SKM-1 (cell line): ENCODE data around the gene CCDC69.
A peak's percentile ranks its signal among the peaks of the same experiment; 100 is the strongest.
"Not testable (repeated sequence)": the region's sequence is repeated elsewhere in the genome, so short reads cannot be mapped to it uniquely, and the experiment has no call there.

Experiments
- DNase-seq: peaks from one replicate; lab custom pipeline; 2025; ENCODE audit not compliant: unreplicated experiment; lab: John Stamatoyannopoulos, UW

Gene CCDC69

DNA sequence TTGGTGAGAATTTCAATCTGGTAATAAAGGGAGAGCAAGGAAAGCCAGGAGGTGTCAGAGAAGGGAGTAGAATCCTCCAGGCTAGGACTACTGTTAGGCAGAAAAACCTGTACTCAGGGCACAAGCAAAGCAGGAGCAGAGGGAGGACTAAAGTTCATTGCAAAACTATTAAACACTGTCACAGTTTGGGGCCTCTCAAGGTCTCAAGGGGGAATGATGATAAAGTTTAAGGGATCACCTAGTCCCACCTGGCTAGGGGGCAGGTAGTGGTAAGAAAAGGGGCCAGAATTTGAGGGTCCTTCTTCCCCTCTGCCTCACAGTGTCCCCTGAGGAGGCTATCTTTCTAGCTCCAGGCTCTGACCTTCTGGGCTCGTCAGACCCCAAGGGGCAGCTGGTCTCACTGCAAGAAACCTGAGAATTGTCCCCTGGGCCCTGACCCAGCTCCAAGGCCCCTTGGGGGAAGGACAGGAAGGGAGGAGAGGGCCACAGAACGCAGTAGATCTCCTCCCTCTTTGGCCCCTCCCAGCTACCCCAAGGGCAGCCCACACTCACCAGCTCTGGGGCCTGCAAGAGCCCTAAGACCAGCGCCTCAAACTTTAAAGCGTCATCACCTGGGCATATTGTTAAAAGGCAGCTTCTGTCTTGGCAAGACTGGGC, 974 bp downstream of the CCDC69 start:
- DNase-seq: no peak

DNA sequence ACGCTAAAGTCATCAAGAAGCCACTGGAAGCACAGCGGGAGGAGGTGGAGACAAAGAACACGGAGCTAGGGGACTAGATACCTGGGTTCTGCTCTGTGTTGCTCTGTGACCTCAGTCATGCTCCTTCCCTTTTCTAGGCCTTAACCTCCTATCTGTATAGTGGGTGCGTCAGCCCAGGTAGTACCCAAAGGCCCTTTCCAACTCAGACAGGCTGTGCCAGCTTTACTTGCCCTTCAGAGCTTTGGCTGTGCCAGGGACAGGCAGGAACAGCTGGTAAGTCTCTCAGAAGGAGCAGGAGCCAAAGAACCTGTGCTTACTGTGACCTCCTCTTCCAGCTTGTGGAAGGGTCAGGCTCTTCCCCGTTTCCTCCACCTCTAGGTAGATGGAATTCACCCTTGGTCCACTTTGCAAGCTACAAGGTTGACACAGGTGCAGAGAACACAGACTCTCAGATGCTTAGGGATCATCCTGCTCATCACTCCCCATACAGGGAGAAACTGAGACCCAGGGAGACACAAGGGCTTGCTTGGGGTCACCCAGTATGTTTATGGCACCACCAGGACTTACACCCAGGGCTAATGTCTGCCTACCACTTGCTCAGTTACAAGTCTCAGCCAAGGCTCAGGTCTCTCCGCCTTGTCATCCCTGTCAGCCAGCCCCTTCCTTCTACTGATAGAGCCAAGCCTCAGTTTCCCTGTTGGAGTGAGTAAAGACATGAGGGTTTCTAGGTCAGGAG, 1.7 kb downstream of the CCDC69 start:
- no peak for DNase-seq

DNA sequence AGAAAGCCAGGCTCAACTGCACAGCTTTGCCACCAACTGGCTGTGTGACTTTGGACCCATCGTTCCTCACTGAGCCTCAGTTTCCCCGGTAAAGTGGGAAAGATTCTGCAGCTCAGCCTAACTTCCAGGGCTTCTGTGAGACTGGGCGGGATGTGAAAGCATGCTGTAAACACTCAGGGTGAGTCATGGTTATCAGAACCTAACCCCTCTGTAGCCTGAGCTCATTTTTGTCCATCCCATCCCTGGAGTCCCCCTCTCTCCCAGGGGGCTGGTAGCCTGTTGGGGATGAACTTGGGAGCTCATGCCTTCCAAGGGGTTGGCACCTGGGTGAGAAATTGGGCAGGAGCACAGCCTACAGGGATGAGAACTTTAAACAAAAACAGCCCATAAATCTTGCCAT, 2.3 kb downstream of the CCDC69 start:
- no peak for DNase-seq

DNA sequence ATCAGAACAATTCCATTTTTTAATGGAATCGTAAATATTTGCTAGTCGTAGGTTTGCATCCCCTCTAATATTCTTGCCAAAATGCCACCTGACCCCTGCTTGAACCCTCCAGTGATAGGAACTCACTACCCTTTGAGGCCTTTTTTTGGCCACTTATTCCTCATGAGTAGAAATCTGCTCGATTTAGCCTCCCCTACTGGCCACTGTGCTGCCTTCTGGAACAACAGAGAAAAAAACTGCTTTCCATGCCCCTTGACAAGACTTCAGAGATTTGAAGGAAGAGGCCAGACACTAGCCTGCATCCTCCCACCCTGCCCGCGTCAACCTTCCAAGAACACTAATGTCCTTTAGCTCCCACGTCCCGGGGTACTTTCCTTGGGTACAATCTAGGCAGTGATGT, 4.1 kb downstream of the CCDC69 start:
- DNase-seq: peak; percentile 25

DNA sequence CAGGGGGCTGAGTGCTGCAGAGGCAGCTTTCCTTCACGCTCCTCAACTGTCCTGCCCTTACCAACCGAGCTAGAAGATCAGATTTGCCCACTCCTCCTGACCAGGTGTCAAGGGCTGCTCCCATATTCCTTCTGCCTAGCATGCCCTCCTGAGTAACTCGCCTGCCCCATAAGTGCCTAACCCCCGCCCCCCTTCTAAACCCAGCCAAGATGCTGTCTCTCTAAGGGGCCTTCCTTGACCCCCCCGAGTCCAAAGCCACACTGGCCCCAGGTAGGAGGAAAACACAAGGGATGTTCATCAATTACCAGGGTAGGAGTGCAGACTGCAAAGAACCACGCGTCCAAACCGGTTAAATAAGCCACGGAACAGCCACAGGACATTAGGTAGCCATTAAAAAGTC, 4.8 kb downstream of the CCDC69 start:
- no peak for DNase-seq

DNA sequence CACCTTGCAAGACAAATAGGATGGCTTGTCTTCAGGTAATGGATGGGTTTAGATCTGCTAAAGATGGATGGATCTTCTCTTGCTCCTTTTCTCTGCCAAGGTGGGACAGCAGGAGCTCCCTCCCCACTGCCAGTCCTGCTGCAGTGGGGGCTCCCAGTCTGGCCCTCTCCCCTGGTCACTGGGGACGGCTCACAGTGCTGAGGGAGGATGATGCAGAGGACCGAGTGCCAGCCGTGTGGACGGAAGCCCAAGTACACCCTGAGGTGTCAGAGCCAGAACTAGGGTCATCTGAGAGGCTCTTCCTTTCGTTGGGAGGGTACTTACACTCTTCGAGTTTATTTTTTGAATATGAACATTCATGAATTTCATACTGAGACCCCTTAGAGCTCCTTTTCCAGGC, 5.7 kb downstream of the CCDC69 start:
- DNase-seq: no peak

DNA sequence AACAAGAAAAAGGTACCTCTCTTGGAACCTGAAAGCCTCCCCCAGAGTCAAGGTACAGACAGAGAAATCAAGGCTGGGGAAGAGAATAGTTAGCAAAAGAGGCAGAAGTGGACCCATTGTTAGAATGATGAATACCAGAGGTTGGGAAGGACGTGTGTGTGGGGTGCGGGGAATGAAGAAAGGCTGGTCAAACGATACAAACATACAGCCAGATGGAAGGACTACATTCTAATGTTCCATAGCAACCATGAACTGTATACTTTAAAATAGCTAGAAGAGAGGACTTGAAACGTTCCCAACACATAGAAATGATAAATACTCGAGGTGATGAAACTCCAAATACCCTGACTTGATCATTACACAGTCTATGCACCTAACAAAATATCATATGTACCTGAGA, 7.1 kb downstream of the CCDC69 start:
- DNase-seq: no peak

DNA sequence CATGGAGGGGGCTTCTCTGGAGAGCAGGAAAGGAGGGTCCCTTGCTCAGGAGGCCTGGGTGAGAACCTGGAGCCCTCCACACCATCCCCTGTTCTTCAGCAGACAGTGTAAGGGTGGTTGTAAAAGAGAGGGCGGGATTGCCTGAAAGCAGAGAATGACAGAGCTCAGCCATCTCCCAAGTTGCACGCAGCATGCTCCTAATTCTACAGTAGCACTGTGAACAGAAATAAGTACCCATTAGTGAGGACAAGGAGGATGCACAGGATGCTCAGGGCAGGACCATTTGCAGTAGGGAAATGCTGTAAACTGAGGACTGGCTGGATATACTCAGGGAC, 8.4 kb downstream of the CCDC69 start:
- no peak for DNase-seq

DNA sequence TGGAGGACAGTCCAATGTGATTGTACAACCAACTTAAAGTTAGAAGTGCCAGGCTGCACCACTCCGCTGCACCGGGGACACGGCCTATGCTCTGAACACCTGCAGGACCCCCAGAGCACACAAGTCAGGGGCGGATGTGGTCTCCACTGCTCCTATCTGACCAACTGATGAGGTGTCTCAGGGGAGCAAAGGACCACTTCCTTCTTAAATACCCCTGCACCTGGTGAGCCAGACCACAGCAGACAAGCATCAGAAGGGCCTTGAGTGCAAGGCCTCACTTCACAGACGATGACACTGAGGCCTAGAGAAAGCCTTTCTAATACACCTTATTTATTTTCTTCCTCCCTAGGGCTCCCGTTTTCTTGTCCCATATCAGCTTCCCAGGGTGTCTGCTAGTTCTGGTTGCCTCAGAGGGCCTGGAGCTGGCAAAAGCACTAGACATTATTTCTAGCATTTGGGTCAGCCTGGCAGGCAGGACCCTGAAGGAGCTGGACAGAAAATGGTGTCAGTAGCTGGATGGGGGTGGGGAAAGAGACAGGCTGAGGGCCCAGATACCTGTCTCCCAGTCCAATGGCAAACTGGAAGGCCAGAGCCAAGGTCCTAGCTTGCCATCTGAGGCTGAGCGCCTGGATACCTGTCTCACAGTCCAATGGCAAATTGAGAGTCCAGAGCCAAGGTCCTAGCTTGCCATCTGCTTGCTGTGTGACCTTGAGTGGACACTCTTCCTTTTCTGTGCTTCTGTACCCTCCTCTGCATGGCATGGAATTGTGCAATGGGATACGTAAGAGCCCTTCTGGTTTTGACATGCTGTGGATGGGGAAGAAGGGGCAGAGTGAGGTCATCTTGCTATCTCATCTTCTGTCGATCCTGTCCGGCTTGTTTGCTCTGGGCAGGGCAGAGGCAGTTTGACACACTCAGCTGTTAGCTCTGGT, 9.0 kb downstream of the CCDC69 start:
- DNase-seq: peak; percentile 95

DNA sequence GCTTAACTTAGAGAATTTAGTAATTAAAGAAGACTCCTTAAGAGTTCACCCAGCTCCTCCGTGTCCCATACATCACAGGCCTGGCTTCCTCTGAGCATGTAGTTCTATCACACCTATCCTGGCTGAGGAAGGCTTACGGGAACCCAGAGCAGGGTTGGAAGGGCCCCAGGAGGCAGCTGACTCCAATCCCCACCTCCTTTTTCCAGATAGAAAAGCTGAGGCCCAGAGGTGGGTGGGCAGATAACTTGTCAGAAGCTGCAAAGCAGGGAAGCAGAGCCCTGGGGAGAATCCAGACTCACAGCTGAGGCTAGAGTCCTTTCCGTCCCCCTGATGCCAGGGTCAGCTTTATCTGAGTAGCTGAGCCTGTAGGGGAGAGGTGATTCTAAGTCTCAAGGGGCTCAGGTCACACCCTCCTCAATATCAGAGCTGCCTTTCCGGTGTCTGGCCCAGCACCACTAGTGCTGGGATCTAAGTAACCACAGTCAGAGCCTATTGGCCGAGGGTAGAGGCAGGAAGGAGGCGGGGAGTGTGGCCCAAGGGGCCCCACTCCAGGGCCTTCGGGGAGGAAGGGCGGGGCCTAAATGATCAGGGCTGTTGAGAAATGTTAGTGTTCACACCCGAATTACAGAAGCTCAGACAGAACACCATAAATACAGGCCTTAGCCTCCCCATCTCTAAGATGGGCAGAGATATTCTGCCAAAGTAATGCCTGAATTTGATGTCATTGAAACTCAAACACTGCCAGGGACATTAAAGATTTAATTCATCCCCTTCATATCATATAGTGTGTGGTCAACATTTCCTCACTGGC, 9.9 kb downstream of the CCDC69 start:
- DNase-seq: peak; percentile 96

DNA sequence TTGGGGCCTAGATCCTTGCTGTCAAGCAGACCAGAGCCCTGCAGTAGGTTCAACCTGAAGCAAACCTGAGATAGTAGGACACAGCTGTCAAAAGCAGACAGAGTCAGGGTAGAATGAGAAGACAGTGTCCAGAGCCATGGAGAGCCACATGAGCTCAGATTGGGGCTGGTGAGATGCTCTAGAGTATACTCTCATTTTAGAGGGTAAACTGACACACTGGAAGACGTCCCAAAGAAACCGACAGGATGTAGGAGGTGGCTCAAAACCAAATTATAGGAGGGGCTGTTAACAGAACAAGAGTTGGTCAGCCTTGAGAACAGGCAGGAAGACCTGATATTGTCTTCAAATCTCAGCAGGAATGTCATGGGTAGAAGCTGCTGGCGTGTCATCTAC, 11.5 kb downstream of the CCDC69 start:
- no peak for DNase-seq

DNA sequence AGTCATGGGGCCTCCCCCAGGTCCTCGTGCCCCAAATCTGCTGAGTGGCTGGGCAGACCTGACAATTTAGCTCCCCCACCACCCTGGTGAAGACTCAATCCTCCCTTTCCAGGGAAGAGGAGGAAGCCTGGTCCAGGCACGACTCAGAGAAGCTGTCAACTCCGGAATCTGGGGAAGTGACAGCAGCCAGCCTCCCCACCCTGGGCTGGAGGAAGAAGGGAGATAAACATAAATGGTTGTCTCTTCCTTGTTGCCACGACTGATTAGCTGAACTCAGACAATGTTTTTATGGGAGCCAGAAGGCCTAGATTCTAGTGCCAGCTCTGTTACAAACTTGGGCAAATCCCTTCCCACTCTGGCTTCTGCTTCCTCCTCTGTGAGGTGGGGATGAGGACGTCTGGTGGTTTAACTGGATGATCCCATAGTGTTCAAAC, 15.4 kb downstream of the CCDC69 start:
- no peak for DNase-seq

DNA sequence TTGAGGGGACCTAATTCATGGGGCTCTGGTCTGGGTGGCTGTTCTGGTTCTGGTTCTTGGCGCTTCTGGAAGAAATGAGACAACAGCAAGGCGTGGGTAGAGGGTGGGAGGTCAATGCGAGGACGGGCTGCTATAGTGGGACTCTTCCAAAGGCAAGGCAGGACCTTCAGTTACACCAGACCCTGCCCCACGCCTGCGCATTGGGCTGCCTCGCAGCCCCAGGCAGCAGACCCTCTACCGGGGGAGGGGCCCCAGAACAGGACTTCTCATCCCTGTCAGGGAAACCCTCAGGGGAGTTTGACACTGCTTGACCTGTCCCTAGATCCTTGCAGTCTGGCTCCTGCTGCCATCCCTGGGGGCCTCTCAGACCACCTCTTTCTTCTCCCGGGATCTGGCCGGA, 18.5 kb downstream of the CCDC69 start:
- DNase-seq: no peak

DNA sequence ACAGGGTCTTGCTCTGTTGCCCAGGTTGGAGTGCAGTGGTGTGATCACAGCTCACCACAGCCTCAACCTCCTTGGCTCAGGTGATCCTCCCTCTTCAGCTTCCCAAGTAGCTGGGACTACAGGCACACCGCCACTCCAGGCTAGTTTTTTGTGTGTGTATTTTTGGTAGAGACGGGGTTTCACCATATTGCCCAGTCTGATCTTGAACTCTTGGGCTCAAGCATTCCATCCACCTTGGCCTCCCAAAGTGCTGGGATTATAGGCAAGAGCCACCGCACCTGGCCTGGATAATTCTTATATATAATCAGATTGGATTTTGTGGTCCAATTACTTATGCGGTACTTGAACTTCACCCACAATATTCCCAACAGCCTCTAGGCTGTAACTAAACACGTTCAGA, 19.8 kb downstream of the CCDC69 start:
- DNase-seq: no peak

DNA sequence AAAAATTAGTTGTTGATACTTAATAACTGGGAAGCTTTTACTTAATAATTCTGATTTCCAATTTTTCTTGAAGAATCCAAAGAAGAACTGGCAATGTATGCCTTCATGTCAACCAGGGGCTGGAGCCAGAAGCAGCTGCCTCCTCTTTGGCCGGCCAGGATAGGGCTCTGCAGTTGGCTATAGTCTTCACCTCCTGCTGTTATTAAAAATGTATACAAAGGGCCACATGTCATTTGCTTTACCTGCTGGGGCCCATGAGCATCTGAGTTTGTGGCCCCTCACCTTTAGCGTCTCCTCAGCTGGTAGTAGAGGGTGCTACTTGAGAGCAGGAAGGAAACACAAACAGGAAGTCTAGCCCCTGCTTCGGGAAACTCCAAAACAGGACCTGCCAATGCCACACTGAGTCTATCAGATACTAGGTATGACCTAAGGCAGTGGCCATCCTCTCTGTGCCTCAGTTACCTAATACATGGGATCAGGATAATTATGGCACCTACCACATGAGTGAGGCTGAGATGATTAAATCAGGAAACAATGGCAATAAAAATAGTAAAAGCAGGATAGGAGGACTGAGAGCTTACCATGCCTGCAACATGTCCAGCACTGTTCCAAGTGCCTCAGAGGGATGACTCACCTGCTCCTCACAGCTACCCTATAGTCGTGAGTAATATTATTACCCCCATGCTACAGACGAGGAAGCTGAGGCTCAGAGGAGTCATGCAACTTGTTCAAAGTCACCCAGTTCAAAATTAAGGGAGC, 21.3 kb downstream of the CCDC69 start:
- DNase-seq: no peak

DNA sequence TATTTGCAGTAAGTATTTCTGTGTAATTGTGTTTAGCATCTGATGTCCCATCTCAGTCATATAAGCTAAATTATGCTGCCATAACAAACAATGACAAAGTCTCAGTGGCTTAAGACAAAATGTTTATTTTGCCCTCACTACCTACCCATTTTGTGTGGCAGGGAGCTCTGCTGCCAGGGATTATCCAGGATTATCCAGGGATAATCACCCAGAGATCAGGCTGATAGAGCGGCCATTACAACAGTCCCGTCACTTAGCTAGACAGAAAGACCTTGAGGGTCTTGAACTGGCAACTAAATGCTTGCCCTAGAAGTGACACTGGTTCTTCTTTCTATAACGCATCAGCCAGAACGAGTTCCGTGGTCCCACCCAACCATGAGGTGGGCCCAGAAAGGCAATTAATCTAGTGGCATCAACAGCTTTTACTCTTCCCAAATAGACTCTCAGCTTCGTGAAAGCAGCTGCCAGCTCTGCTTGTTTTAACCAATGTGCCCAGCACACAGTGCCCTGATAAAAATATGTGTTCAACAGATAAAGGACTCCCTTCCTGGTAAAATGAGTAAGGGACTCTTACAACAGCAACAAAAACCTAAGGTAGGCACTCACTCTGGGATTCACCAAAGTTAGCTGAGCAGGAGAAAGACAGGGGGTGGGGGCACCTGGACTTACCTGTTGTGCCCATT, 22.8 kb downstream of the CCDC69 start:
- no peak for DNase-seq

DNA sequence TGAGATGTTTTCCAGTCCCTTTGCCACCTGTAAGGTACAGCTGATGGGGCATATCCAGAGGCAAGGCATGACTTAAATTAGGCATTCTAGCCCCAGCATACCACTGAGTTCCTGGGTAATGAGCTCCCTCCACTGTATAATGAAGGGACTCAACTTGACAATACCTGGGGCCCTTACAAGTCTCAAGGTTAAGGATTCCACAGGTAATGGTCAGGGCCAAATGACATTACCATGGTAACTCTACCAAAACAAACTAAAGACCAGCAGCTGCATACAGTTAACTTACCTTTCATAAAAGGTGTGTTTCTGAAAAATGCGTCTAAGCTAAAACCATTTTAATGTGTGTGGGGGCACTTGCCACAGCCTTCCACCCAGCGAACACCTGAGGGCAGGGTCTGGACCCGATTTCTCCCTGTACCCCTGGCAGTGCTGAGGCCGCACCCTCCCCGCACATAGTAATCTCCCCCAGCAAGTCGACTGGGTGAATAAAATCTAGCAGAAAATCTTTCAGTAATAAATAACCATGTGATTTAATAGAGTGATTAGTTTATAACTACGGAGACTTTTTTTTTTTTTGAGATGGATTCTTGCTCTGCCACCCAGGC, 24.2 kb downstream of the CCDC69 start:
- no peak for DNase-seq

DNA sequence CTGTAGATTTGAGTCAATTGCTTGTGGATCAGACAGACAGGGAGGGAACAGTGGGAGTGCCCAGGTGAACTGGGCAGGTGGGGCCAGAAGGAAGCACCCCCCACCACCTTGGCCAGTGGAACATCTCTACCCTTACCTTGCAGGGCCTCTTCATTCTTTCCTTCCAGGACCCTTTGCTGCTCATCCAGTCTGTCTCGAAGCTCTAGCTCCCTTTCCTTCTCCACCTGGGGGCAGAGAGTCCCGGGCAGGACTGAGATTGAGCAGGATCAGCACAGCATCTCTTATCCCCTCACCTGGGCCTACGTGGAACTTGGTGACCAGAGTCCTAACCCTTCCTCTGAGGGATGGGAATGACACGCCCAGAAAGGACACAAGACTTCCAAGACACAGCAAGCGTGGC, 25.0 kb downstream of the CCDC69 start:
- no peak for DNase-seq

DNA sequence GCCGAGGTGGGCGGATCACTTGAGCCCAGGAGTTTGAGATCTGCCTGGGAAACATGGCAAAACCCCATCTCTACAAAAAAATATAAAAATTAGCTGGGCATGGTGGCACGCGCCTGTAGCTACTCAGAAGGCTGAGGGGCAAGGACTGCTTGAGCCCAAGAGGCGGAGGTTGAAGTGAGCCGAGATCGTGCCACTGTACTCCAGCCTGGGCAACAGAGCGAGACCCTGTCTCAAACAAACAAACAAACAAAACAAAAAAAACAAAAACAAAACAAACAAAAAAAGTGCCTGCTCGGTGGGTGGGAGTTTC, 26.6 kb downstream of the CCDC69 start:
- not testable (repeated sequence) for DNase-seq
